Body of pancreas (tissue), 4 donors: ENCODE data around the gene SPATA16. TPM values are rescaled to one million over a fixed set of nuclear protein-coding genes. Genes with fewer than 3 reads are reported as not detected.

ENCODE experiments used
- ATAC-seq: fragments of 150-250 bp; one replicate; pipeline ENCODE4 v1.9.1; 2016
- DNase-seq, 4 donors: peaks; one replicate each; pipeline ENCODE4 v3.0.0-alpha.2; 2019
- H3K27ac ChIP-seq, 4 donors: fragments of 200-600 bp; sonication (generic); 1 replicate in 3 of 4; 2 replicates in 1 of 4; pipeline versions ENCODE4 v1.5.1 to v1.6.1; 2016 to 2019; ENCODE audit warnings: mild to moderate bottlenecking in 1 of 4, mixed read lengths in 1 of 4, moderate library complexity in 1 of 4
- H3K27me3 ChIP-seq, 2 donors: fragments of 200-600 bp; sonication (generic); one replicate each; pipeline ENCODE4 v1.6.0; 2016; ENCODE audit warnings: mild to moderate bottlenecking in 1 of 2
- H3K36me3 ChIP-seq, 2 donors: fragments of 200-600 bp; sonication (generic); replicated peaks in 1 of 2; 2 replicates each; pipeline ENCODE4 v1.5.1; 2016; ENCODE audit warnings: low read depth in 2 of 2; ENCODE audit not compliant: insufficient read depth in 1 of 2
- H3K4me1 ChIP-seq: fragments of 200-600 bp; sonication (generic); one replicate; pipeline ENCODE4 v1.6.0; 2016
- H3K4me3 ChIP-seq, 2 donors: fragments of 200-600 bp; sonication (generic); 1 replicate in 1 of 2; 2 replicates in 1 of 2; pipeline ENCODE4 v1.5.1; 2016 to 2019
- H3K9me3 ChIP-seq, 3 donors: fragments of 200-600 bp; sonication (generic); 1 replicate in 2 of 3; 2 replicates in 1 of 3; pipeline ENCODE4 v1.5.1; 2016
- CTCF ChIP-seq, 7 experiments: fragments of 450-650 bp in 4 of 7; fragments of 200-600 bp in 3 of 7; sonication (generic) in 3 of 7; IDR thresholded peaks; one replicate each; pipeline ENCODE4 v1.5.1; 2016 to 2019; ENCODE audit warnings: antibody characterized with exemption in 7 of 7
- POLR2A ChIP-seq, 3 donors: fragments of 450-650 bp; IDR thresholded peaks; one replicate each; pipeline ENCODE4 v1.6.1; 2016; ENCODE audit warnings: antibody characterized with exemption in 3 of 3, mild to moderate bottlenecking in 2 of 3
- WGBS, 2 donors: methylation state at CpG; one replicate each; pipeline ENCODE4 v1.1.5; 2017; 5-methylcytosine and 5-hydroxymethylcytosine counted together
- intact Hi-C: fragments of 100-400 bp; cut with DNase I; formaldehyde crosslinking; loops from one replicate; pipeline ENCODE4 v1.15.1; 2023
- total RNA-seq, 2 donors: library from RNA; depleted of rRNA; stranded (reverse); fragments of >200 nt; gene quantifications; one replicate each; pipeline ENCODE4 v1.1.0, GENCODE V29; 2016

SPATA16 gene
- total RNA-seq, 2 donors from 2014 or later = not detected

- TF ChIP-seq CTCF (IDR thresholded peaks at IDR 0.05) (no peak), POLR2A (IDR thresholded peaks at IDR 0.05) (no peak)
- no peaks in the 10 kb centered on the region for H3K9me3 ChIP-seq
- H3K27me3 ChIP-seq = no peaks in the 10 kb centered on the region
- H3K27ac ChIP-seq = no peak overlapping the region
- intact Hi-C loops = no loop called here
- H3K4me3 ChIP-seq = no peak overlapping the region
- ATAC-seq = no peak
- WGBS, 2 donors = 45 to 80% methylated on average over 3 to 4 of the region's 4 CpGs
- H3K4me1 ChIP-seq = no peaks in the 10 kb centered on the region
- H3K36me3 ChIP-seq = no peaks in the 10 kb centered on the region
- peak in 3 of 4 donors; percentile 6 to 13 (median 11) for DNase-seq
Measured at GRCh38 chr3:173066044-173067004, 74.7 kb downstream of the SPATA16 start.

GRCh38 chr3:173065543-173065981 is 75.5 kb downstream of the SPATA16 start:
- no peak for ATAC-seq
- no peak overlapping the region for H3K27ac ChIP-seq
- no peaks in the 10 kb centered on the region for H3K36me3 ChIP-seq
- intact Hi-C loops = no loop called here
- WGBS, 2 donors = 66 to 67% methylated on average over 3 of the region's 3 CpGs
- peaks cover 0 to 3% (median 0%) of the 10 kb centered on the region in 3 donors for H3K9me3 ChIP-seq
- no peak for TF ChIP-seq CTCF (IDR thresholded peaks at IDR 0.05)
- no peak for TF ChIP-seq POLR2A (IDR thresholded peaks at IDR 0.05)
- no peak overlapping the region for H3K4me3 ChIP-seq
- DNase-seq = peak in 1 of 4 donors; percentile 15
- no peaks in the 10 kb centered on the region for H3K4me1 ChIP-seq
- H3K27me3 ChIP-seq = no peaks in the 10 kb centered on the region

GRCh38 chr3:173064631-173065030 is 76.4 kb downstream of the SPATA16 start:
- ATAC-seq = no peak
- Histone ChIP-seq H3K9me3 (peaks cover 0 to 3% (median 0%) of the 10 kb centered on the region in 3 donors), H3K4me1 (no peaks in the 10 kb centered on the region), H3K27ac (no peak overlapping the region), H3K27me3 (no peaks in the 10 kb centered on the region), H3K36me3 (no peaks in the 10 kb centered on the region), H3K4me3 (no peak overlapping the region)
- no peak for DNase-seq
- TF ChIP-seq POLR2A (IDR thresholded peaks at IDR 0.05) (no peak), CTCF (IDR thresholded peaks at IDR 0.05) (no peak)
- WGBS, 2 donors = 52 to 73% methylated on average over 1 of the region's 1 CpG
- intact Hi-C loops = no loop called here

- H3K27ac ChIP-seq = no peak overlapping the region
- H3K36me3 ChIP-seq = no peaks in the 10 kb centered on the region
- peaks cover 0 to 3% (median 0%) of the 10 kb centered on the region in 3 donors for H3K9me3 ChIP-seq
- intact Hi-C loops = no loop called here
- H3K27me3 ChIP-seq = no peaks in the 10 kb centered on the region
- H3K4me3 ChIP-seq = no peak overlapping the region
- H3K4me1 ChIP-seq = no peaks in the 10 kb centered on the region
- ATAC-seq (no peak), DNase-seq (no peak)
- TF ChIP-seq CTCF (IDR thresholded peaks at IDR 0.05) (no peak), POLR2A (IDR thresholded peaks at IDR 0.05) (no peak)
- WGBS, 2 donors = 57 to 60% methylated on average over 2 of the region's 2 CpGs
Measured at GRCh38 chr3:173058229-173058628, 82.8 kb downstream of the SPATA16 start.
